ENCODE measurements around the gene MORC2.

The MORC2 gene

DNA sequence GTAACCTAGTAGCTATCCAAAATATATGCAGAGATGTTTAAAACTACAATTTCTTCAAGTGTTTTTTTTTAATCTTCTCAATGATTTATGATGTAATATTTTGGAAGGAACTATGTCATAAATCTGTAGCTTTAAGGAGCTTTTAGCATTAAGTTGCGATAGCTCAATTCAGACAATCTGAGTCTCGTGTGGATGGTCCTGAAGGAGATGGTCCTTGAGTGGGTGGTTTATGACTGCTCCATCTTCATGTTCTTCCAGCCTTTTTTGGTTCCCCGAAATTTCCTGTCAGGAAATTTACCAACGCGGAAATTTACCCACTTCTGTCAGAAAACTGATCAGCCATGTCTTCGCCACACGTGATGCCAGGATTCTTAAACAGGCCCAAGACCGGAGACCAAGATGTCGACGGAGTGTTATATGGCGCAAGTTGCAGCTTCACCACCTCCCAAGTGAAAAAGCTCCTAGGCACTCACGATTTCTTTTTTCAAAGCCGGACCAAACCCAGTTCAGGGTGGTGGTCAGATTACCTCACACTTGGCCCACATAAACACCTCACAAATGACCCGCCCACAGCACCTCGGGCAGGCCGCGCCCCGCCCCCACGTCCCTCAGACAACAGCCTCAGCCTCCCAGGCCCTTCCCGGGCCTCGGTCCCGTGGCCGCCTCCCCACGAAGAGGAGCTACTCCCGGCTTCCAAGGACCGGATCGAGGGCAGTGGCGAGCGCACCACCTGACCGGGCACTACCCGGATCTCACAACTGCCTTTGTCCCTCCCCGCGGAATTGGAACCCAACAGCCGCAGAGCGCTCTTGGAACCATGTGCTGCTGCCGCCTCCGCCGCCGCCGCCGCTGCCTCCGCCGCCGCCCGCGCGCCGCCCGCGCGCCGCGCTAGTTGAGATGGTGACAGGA is at the start of gene MORC2:
MORC2 (minus strand) TSS at position 760 of the 909 bp plus-strand sequence. CDS start 885 bp downstream, outside the sequence.
- DNase-seq = peak; percentile 43

DNA sequence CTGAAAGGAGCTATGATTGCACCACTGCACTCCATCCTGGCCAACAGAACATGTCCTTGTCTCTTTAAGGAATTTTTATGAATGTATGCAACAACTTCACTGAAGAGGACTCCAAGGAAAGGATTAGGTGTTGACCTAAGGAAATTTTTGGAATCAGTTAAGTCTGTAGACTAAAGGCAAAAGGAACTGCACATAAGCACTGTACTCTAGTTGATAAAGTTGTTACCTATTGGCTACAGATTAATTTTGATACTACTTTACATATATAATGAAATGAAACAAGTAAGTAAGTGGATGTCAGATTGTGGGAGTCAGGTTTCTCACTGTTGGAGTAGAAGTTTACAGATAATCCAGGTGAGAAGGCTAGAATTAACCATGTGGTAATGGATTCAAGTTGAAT is 37.0 kb upstream of the MORC2 start:
- no peak for DNase-seq

DNA sequence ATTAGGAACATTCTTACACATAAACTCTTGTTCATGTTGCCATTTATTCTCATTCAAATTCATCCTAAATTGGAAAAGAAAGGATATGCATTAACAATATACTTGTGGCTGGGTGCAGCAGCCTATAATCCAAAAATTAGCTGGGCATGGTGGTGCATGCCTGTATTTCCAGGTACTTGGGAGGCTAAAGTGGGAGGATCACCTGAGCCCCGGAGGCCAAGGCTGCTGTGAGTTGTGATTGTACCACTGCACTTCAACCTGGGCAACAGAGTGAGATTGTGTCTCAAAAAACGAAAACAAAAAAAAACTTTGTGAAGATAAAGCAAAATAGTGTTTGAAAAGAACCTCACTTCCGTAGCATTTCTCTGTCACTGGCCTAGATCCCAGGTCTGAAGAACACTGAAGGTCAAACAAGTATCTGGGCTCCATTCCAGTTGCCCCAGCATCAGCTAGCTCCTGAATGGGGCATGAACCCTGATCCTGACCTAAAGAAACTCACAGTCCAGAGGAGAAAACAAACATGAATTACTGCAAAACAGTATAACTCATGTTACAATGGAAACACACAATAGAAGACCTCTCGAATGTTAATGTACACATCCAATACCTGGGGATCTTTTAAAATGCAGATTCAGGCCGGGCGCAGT is 32.7 kb upstream of the MORC2 start:
- DNase-seq = no peak

DNA sequence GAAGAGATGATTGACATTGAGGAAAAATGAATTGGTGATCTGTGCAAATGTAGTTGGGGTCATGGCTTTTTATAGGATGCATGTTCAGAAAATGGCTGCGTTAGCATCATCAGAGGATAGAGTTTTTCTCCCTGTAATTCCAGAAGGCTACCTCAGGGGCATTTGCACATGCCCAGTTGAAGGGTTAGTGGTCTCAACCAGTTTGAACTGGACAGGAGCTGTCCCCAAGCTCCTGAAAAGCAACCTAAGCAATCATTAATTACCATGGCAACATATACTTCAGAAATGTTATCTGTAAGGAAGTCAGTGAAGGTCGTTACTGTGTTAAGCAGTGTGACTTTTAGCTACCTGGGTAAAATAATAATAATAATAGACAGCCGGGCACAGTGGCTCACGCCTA is 29.8 kb upstream of the MORC2 start:
- no peak for DNase-seq

DNA sequence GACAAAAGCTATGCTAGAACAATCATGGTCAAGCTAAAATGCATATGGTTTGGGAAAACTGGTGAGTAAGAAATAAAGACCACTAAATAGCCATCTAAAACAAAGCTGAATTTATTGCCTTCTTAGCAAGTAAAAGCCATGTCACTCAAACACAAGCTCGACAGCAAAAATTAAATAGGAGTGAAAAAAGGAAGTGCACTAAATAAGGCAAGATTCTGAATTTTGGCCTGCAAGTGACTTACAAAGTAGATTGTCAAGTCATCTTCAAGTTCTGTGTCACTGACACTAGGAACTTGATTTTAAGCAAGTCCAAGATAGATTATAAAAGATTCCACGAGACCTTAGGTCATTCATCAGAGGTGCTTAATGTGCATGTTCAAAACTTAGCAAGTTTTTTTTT is 27.9 kb upstream of the MORC2 start:
- DNase-seq = no peak

DNA sequence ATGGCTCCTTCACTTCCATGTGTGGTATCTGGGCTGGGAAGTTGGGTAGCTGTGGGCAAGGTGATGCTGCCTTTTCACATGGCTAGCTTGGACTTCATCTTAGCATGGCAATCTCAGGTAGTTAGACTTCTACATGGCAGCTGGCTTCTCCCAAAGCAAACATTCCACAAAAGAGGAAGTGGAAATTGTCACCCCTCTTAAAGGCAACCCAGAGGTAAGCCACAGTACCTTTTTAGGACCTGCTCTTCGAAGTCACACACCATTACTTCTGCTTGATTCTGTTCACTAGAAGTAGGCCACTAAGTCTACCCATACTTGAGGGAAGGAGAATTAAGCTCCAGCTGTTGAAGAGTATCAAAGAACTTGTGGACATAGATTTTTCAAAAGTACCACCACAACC is 26.4 kb upstream of the MORC2 start:
- no peak for DNase-seq

DNA sequence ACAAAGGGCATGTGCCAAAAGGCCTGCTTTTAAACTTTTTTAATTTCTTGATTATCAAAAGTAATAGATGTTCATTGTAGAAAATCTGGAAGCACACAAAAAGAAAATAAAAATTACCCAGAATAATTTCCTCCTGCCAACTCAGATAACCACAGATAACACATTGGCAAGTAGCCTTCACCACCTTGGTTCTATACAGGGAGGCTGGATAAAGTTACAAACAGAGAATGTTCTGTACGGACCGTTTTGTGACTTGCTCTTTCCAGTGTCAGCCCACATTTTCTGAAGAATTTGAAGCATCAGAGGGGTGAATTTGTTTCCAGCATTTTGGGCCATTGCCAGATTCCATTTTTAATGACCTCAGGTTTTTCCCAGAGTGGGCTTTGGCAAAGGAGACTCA is 24.0 kb upstream of the MORC2 start:
- DNase-seq = no peak

DNA sequence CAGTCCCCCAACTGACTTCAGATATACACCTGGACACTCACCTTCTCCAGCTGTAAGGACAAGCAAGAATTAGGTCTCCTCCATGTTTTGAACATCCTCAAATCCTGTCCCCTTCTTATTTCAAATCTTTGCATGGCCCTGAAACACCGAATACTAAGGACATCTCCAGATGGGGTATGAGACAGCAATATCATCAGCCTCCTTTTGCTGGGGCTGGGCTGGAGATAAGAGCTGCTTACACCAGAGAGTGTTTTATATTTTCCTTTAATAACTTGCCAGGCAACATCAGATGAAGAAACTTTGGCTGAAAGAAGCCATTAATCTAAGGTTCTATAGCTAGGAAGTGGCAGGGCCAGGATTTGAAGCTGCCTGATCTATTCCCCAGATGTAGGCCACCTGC is 22.1 kb upstream of the MORC2 start:
- DNase-seq = no peak

DNA sequence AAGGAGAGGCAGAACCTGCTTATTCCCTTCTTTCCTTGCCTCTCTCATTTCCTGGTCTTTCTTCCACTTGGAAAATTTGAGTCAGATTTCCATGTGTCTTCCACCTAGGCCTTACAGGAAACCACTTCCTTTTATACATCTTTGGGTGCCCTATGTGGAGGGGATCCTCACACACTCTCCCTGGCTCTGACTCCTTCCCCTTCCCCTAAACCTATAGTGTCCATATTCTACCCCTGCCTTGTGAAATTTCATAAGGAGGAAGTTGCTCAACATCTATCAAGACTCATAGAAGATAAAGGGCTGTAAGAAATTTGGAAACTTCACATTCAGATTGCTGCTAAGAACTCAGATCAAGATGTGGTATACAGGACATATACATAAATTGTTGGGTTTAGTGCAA is 20.9 kb upstream of the MORC2 start:
- DNase-seq = no peak

DNA sequence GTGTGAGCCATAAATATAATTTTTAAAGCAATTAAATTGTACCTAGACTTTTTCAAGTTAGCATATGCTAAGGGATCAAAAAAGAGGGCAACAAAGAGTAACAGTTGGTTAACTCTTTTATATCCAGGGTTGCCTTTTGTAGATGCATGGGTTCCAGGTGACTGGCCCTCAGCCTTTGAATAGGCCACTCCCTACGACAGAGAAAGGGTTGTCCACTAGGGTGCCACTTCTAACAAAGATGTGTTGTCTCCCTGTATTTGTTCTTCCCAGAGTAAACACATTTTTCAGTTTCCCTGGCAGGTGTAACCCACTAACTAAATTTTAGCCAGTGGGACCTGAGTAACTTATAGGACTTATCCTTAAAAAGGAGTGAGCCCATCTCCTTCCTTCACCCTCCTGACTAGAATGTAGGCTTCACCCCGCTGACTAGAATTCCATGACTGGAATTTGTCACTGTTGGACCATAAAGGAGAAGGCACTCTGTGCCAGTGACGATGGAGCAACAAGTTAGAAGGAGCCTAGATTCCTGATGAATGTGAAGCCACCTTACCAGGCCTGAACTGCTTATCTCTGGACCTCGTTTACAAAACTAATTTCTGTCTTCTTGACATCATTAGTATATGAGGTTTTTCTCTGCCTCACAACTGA is 17.1 kb upstream of the MORC2 start:
- DNase-seq = peak; percentile 66

DNA sequence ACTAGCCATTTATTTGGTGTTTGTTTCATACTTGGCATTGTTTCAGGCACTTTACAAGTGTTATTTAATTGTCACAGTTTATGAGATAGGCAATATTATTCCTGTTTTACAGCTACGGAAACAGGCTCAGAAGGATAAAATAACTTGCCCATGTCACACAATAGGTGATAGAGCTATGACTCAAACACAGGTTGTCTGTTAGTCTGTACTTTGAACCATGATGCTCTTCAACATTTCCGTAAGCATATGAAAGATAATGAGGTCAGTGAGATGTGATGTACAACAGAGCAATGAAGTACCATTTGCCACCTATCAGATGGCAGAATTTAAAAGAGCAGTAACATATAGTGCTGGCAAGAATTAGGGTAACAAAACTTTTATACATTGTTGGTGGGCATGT is 15.7 kb upstream of the MORC2 start:
- DNase-seq = no peak

DNA sequence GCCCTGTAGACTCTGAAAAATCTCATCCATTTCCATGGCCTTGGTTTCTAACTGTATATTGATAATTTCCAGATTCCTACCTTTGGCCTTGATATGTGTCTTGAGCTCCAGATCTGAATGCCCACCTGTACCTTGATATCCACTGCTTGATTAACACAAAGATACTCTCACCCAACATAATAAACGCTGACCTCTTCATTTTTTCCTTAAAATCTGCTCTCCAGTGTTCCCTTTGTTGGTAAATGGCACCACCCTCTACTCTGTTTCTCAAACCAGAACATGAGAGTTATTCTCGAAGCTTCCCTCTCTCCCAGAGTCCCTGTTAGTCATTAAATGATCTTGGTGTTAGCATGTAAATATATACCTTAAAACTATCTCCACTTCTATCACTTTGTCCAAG is 13.9 kb upstream of the MORC2 start:
- no peak for DNase-seq

DNA sequence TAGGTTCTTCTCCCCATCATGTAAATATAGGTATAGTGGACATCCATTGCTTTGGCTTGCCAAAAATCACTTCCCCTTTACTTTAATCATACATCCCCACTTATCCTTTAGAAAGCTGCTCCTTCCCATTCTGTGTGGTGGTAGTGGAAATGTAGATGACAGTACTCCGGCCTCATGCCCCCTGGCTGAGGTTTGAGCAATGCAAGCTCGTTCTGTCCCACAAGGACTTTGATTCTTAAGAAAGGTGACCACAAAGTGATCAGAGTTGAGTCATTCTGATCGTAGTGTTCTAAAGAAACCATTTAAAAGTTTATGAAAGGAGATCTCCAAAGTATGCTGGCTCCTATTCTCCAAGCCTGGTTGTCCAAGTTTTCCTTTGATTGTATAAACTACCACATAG is 11.4 kb upstream of the MORC2 start:
- DNase-seq = no peak

DNA sequence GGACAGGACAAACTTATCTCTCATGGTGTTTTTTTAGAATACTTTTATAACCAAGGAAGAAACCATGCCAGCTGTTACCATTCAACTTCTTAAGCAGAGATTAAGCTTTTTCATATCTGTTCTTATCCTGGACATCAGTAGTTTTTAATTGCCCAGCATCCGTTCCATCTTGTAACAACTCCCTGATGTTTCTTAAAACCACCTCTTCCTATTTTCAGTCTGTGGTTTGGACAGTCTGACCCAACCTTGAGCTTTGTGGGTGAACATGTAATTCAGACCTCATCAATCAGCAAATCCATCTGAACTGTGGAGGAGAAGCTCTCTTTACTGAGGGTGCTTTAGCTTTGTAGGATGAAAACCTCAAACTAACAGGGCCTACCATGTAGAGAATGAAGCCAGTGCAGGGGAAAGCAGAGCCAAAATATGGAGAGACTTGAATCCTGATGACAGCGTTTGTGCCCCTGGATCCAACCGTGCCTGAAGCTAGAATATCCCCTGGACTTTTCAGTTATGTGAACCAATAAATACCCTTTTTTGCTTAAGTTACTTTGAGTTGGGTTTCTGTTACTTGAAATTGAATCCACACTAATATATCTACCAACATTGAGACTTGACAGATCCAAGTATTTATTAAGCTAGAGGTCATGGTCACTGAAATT is 9.9 kb upstream of the MORC2 start:
- no peak for DNase-seq

DNA sequence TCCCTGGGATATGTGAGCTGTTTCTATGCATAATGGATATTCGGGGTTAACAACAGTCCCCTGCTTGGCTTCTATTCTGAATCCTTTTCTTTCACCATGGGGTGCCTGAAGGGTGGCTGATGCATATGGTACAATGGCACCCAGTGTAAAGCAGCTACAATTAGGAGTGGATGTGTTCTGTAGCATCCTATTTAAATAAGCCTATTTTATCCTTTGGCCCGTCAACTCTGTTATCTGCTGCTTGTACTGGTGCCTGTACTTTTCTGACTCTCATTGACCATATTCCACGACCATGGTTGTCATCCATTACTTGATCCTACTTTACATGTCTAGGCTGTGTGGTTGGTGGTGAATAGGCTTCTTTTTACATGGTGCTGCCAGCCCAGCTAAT is 1.8 kb upstream of the MORC2 start:
- no peak for DNase-seq

DNA sequence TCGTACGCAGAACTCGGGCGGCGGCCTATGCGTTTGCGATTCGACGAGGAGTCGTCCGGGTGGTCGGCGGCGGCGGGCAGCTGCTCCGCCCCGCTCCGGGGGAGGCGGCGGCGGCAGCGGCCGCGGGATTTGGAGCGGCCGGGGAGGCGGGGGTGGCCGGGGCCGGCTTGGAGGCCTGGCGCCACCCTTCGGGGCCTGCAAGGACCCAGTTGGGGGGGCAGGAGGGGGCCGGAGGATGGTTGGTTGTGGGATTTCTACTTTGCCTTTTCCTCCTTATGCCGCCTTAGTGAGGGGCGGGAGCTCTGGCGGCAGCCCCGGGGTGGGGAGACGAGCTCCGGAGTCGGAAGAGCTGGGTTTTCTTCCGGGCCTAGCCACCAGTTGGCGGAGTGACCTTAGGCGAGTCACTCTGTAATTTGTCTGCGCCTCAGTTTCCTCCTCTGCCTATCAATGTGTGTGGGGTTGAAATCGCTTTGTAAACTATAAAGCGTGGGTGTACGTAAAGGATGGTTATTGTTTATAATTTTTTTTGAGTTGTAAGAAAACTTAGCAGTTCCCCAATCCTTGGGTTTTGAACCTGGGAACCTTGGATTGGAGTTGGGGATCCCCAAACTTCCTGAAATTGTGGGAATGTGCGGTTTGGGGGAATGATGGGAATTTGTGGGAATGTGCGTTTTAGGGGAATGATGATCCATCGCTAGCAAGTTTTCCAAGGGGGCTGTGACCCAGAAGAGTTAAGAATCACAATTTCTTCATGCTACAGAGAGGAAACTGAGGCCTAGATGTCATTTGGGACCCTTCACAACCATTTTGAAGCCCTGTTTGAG is 1.2 kb upstream of the MORC2 start:
- DNase-seq = peak; percentile 16

DNA sequence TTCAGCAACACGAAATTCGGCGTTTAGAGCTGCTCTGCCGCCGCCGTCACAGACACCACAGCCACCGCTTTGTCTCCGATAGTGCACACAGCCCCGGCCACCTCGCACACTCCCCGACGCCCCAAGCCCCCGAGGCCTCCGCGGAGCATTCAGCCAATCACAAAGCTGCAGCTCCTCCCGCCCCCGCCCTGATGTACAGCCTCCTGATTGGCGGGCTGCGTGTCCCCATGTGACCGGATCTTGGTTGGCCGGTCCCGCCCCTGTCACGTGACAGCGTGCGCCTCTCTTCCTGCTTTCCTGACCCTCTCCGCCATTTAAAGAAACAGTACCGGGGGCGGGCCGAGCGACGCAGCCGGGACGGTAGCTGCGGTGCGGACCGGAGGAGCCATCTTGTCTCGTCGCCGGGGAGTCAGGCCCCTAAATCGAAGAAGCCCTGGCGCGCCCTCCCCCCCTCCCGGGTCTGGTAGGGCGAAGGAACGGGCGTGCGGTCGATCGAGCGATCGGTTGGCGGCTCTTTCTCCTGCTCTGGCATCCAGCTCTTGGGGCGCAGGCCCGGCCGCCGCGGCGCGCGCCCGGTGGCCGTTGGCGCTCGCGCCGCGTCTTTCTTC is 454 bp upstream of the MORC2 start, which contains the start of gene TUG1:
TUG1 (plus strand) TSS at position 342 of the 608 bp plus-strand sequence.
- DNase-seq = peak; percentile 96

DNA sequence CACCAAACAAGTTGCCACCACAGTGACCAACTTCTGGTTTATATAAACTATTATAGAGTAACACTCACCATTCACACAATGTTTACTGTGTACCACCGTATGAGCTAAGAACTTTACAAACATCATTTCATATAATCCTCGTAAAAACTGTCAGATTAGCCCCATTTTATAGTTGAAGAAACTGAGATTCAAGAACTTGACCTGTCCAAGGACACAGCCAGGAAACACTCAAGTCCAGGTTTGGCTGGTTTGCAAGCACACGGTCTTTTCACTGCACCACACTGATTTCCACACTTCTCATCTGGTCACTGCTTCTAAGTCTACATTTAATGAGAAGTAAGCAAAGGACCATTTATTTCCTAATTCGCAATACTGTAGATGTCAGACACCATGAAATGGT is 3.7 kb downstream of the MORC2 start:
- DNase-seq = no peak

DNA sequence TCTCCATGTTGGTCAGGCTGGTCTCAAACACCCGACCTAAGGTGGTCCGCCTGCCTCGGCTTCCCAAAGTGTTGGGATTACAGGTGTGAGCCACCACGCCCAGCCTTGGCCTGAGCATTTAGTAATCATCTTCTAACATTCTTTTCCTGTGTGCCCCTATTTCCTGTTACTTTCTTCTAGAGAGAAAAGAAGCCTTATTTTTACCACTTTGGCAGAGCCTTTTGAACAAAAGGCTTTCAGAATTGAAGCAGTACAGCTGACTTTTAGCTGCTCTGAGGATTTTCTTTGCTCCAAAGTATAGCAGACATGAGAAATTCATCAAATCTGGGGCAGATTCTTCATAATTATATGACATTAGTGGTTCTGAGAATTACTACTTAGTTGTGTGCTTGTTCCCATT is 13.4 kb downstream of the MORC2 start:
- no peak for DNase-seq

DNA sequence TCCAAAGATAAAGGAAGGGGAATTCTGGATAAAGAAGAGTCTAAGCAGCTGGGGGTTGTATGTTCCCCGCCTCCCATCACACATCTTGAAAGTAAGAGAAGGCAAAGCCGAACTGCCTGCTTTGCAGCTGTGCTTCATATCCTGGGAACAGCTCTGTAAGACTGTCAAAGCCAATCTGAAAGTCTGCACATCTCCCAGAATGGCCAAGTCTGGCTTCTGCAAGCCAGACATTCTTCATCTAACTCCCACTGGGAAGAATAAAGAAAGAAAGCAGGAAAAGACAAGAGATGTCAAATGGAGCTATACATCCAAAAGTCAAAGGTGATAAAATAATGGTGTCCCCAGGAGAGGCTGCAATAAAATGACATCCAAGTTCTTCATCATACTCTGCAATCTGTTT is 15.4 kb downstream of the MORC2 start:
- no peak for DNase-seq

DNA sequence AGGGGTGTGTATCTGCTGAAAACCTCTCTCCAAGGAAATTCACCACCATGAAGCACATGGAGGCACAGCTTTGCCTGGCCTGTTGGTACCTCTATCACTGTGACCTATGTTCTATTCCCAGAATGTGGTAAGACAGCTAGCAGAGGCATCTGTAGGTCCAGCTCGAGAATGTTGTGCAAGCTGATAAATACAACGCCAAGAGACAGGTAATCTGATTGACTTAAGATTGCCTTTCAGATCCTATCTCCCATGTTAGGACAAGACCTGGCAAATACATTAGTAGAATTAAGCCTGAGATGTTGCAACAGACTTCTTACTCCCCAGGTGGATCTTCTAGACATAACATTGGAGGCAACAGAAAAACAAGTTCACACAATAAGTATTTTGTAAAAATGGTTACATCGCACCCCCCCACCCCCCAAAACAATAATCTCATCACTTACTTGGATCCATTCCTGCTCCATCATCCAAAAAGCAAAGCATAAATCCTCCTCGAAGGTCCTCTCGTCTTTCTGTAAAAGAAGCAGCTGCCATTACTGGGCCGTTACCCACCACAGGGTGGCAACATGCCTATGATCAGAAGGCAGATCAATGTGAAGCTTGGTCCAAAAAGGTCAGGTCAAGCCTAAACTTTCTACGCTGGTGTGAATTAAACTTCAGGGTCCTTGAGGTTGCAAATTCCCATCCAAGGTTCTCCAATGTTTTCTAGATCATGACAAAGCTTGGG is 18.5 kb downstream of the MORC2 start:
- no peak for DNase-seq

All from NCI-H345 (cell line).